Left ventricle myocardium inferior (tissue), 1 donor: ENCODE data around the gene NFIB. TPM values are rescaled to one million over a fixed set of nuclear protein-coding genes. Genes with fewer than 3 reads are reported as not detected.
A peak's percentile ranks its signal among the peaks of the same experiment; 100 is the strongest.

Experiments used
- DNase-seq: peaks from one replicate; pipeline ENCODE4 v3.0.0-alpha.2; 2020
- H3K27ac ChIP-seq: fragments of 200-600 bp; replicated peaks from 2 replicates; pipeline ENCODE4 v1.8.0; 2021
- H3K27me3 ChIP-seq: fragments of 200-600 bp; 2 replicates; pipeline ENCODE4 v1.8.0; 2021; ENCODE audit warnings: low read depth
- H3K36me3 ChIP-seq: fragments of 200-600 bp; 2 replicates; pipeline ENCODE4 v1.8.0; 2021
- H3K4me1 ChIP-seq: fragments of 200-600 bp; 2 replicates; pipeline ENCODE4 v1.8.0; 2021
- H3K4me3 ChIP-seq: fragments of 200-600 bp; 2 replicates; pipeline ENCODE4 v1.8.0; 2021; ENCODE audit warnings: mild to moderate bottlenecking, moderate library complexity
- H3K9me3 ChIP-seq: fragments of 200-600 bp; replicated peaks from 2 replicates; pipeline ENCODE4 v1.8.0; 2021
- intact Hi-C: fragments of 100-400 bp; cut with micrococcal nuclease; formaldehyde crosslinking; loops from one replicate; pipeline ENCODE4 v1.11.0; 2022
- total RNA-seq: library from RNA; stranded (reverse); fragmentation: NEBNext Ultra II Directional; extraction: Animal tissue kit (Norgen Biotek cat#: 25700); gene quantifications from one replicate; pipeline ENCODE4 v1.2.1, GENCODE V29; 2021
- TF ChIP-seq, protein P1 (sequence below): fragments of 200-600 bp; IDR thresholded peaks from 2 replicates; pipeline ENCODE4 v1.8.0; 2021; ENCODE audit warnings: antibody characterized with exemption, mild to moderate bottlenecking, borderline replicate concordance
- donor health status: DM: no; HTN: yes; CAD: no; lungs with severe emphysema.

The NFIB gene
- total RNA-seq, 1 donor from 2014 or later, result 110 TPM

DNA sequence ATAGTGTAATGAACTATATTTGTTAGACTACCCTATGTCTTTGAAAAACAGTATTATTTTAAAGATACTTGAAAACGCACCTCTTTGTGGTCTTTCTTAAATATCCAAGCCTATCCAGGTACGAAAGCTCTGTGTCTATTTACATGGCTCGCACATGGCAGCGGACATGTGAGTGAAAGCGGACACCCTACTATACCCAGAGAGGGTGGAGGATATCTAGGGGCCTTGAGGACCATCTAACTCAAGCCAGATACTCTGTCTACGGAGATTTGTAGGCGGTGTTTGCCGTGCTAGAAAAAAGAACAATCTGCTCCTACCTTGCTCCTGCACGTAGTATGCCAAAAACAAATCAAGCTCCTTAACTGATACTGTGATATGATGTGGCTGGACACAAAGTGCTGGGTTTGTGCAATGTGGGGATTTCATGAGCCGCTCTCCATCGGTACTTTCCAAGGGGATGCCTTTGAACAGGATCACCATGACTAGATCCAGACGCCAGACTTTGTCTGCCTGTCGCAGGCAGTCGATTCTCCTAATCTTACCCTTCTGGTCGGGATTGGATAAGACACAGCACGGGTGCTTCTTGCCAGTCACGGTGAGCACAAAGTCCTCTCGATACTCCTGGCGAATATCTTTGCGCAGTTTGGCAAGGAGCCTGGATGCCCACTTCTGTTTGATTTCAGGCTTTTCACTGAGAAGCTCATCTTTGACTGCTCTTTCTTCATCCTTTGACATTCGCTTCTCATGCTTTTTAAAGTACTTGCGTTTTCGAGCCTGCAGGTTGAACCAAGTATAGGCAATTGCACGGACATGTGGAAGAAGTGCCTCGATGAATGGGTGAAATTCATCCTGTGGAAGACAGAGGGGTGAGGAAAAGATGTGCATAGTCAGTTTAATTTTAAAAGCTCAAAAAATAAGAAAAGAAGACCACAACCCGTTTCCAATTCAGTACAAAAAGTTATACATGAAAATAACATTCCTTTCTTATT lies 7.0 kb downstream of the NFIB start:
- TF ChIP-seq, protein P1, sequence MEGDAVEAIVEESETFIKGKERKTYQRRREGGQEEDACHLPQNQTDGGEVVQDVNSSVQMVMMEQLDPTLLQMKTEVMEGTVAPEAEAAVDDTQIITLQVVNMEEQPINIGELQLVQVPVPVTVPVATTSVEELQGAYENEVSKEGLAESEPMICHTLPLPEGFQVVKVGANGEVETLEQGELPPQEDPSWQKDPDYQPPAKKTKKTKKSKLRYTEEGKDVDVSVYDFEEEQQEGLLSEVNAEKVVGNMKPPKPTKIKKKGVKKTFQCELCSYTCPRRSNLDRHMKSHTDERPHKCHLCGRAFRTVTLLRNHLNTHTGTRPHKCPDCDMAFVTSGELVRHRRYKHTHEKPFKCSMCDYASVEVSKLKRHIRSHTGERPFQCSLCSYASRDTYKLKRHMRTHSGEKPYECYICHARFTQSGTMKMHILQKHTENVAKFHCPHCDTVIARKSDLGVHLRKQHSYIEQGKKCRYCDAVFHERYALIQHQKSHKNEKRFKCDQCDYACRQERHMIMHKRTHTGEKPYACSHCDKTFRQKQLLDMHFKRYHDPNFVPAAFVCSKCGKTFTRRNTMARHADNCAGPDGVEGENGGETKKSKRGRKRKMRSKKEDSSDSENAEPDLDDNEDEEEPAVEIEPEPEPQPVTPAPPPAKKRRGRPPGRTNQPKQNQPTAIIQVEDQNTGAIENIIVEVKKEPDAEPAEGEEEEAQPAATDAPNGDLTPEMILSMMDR, result peak; percentile 31
- intact Hi-C loops, result no loop called here

GRCh38 chr9:14306188-14306587 lies 7.8 kb downstream of the NFIB start:
- Histone ChIP-seq H3K27me3 (no peaks in the 10 kb centered on the region), H3K27ac (peak overlapping the region; percentile 100), H3K36me3 (peaks cover 25% of the 10 kb centered on the region), H3K9me3 (no peaks in the 10 kb centered on the region), H3K4me3 (peak overlapping the region; percentile 80), H3K4me1 (peaks cover 97% of the 10 kb centered on the region)
- intact Hi-C loops, result no loop called here
- DNase-seq, result no peak
- TF ChIP-seq, protein P1, result no peak

More for the DNA sequence above, 7.0 kb downstream of the NFIB start:
- DNase-seq, result no peak
- Histone ChIP-seq H3K4me1 (peaks cover 90% of the 10 kb centered on the region), H3K27me3 (no peaks in the 10 kb centered on the region), H3K36me3 (peaks cover 25% of the 10 kb centered on the region), H3K27ac (peak overlapping the region; percentile 100), H3K9me3 (no peaks in the 10 kb centered on the region), H3K4me3 (peak overlapping the region; percentile 80)

- H3K4me3 ChIP-seq, result no peak overlapping the region
These were observed 9.7 kb downstream of the NFIB start for GRCh38 chr9:14304259-14304658.

GRCh38 chr9:14303521-14303920 lies 10.4 kb downstream of the NFIB start:
- TF ChIP-seq, protein P1, result no peak
- intact Hi-C loops, result no loop called here
- H3K27me3 ChIP-seq, result no peaks in the 10 kb centered on the region
- H3K4me3 ChIP-seq, result no peak overlapping the region
- no peak for DNase-seq
- no peaks in the 10 kb centered on the region for H3K9me3 ChIP-seq
- H3K27ac ChIP-seq, result peak overlapping the region; percentile 100
- H3K4me1 ChIP-seq, result peaks cover 99% of the 10 kb centered on the region
- peaks cover 25% of the 10 kb centered on the region for H3K36me3 ChIP-seq

More at GRCh38 chr9:14304259-14304658, 9.7 kb downstream of the NFIB start:
- Histone ChIP-seq H3K27me3 (no peaks in the 10 kb centered on the region), H3K27ac (peak overlapping the region; percentile 100), H3K4me1 (peaks cover 97% of the 10 kb centered on the region), H3K9me3 (no peaks in the 10 kb centered on the region), H3K36me3 (peaks cover 25% of the 10 kb centered on the region)
- intact Hi-C loops, result no loop called here
- no peak for DNase-seq
- TF ChIP-seq, protein P1, result no peak

GRCh38 chr9:14303100-14303499 lies 10.8 kb downstream of the NFIB start:
- intact Hi-C loops, result no loop called here
- Histone ChIP-seq H3K27me3 (no peaks in the 10 kb centered on the region), H3K27ac (peak overlapping the region; percentile 100), H3K36me3 (peaks cover 25% of the 10 kb centered on the region), H3K4me3 (no peak overlapping the region), H3K4me1 (peaks cover 99% of the 10 kb centered on the region), H3K9me3 (no peaks in the 10 kb centered on the region)
- DNase-seq, result no peak
- TF ChIP-seq, protein P1, result no peak
